ENCODE results near the gene ROS1. TPM values are rescaled to one million over a fixed set of nuclear protein-coding genes. Genes with fewer than 3 reads are reported as not detected.

ROS1 gene
- total RNA-seq, 1 experiment from 2014 or later: not detected

GRCh38 chr6:117309069-117309468, 116.7 kb downstream of the ROS1 start:
- Histone ChIP-seq H3K4me1 (ENCODE audit: insufficient read depth, low read length) (no peaks in the 10 kb centered on the region), H3K9ac (ENCODE audit: extremely low read depth, insufficient read length, low read length) (no peak overlapping the region), H3K18ac (ENCODE audit: insufficient read length, low read depth, low read length) (no peak overlapping the region), H4K20me1 (ENCODE audit: control insufficient read depth, insufficient read depth, insufficient read length) (no peaks in the 10 kb centered on the region), H3T11ph (ENCODE audit: low read length) (no peak overlapping the region), H3K79me1 (ENCODE audit: insufficient read depth, low read depth, low read length, poor library complexity, severe bottlenecking) (no peaks in the 10 kb centered on the region), H3K27me3 (ENCODE audit: insufficient read depth, low read length) (no peaks in the 10 kb centered on the region), H2AK5ac (ENCODE audit: insufficient read length, low read length) (no peak overlapping the region), H3K4me2 (ENCODE audit: insufficient read depth, insufficient read length, low read length) (no peak overlapping the region), H3K4ac (ENCODE audit: low read depth, low read length) (no peak overlapping the region), H3K14ac (ENCODE audit: insufficient read depth, low read length) (no peak overlapping the region), H3K79me2 (ENCODE audit: insufficient read depth, low read length) (no peaks in the 10 kb centered on the region), H3K9me3 (ENCODE audit: control insufficient read depth, low read depth, low read length) (no peaks in the 10 kb centered on the region), H2BK120ac (ENCODE audit: low read depth, low read length, poor library complexity, severe bottlenecking) (no peak overlapping the region), H2BK12ac (ENCODE audit: insufficient read length, low read depth, low read length) (no peak overlapping the region), H2AFZ (ENCODE audit: low read length) (no peak overlapping the region), H4K91ac (ENCODE audit: insufficient read length, low read depth, low read length) (no peak overlapping the region), H3K56ac (ENCODE audit: insufficient read length, low read depth, low read length) (no peak overlapping the region), H3K23me2 (ENCODE audit: insufficient read length, low read depth, low read length, poor library complexity, severe bottlenecking) (no peaks in the 10 kb centered on the region), H2BK20ac (ENCODE audit: low read depth, low read length, poor library complexity, severe bottlenecking) (no peak overlapping the region), H2BK15ac (ENCODE audit: low read depth, low read length) (no peak overlapping the region), H4K5ac (ENCODE audit: insufficient read length, low read depth, low read length) (no peak overlapping the region), H2BK5ac (ENCODE audit: insufficient read length, low read length) (no peak overlapping the region), H3K27ac (ENCODE audit: insufficient read length, low read depth, low read length) (no peak overlapping the region), H3K23ac (ENCODE audit: insufficient read length, low read depth, low read length) (no peak overlapping the region), H4K8ac (replicated peaks; ENCODE audit: insufficient read length, low read depth, low read length) (no peak overlapping the region)
- no peak overlapping the region for H3K4me3 Mint-ChIP-seq
- H3K4me1 Mint-ChIP-seq: peaks cover 5 to 6% of the 10 kb centered on the region in 2 experiments
- no peaks in the 10 kb centered on the region for H3K9me3 Mint-ChIP-seq
- no peaks in the 10 kb centered on the region for H3K27me3 Mint-ChIP-seq (ENCODE audit: low read depth)
- H3K27ac Mint-ChIP-seq: no peak overlapping the region; a peak in 1 of 7 replicates
- H3K36me3 Mint-ChIP-seq (ENCODE audit: insufficient read depth in 1 of 3, low read depth in 3 of 3): no peaks in the 10 kb centered on the region
- TF ChIP-seq CTCF (conservative IDR thresholded peaks at IDR 0.05): no peak
- WGBS (ENCODE audit: extremely low coverage, insufficient read length, low lambda C conversion rate): no CpG with 5 or more reads among the region's 3 CpGs
- no peak for DNase-seq
